ENCODE measurements around the gene NRXN3. TPM values are rescaled to one million over a fixed set of nuclear protein-coding genes. Genes with fewer than 3 reads are reported as not detected.

Gene NRXN3
- total and polyA plus RNA-seq, 4 donors, result 21.9 to 73.4 (median 65.7) TPM

- no peaks in the 10 kb centered on the region for H3K27me3 ChIP-seq (ENCODE audit: control insufficient read depth, insufficient read depth, low read length)
- no CpG with 5 or more reads among the region's 2 CpGs for WGBS (ENCODE audit: insufficient coverage)
- H3K36me3 ChIP-seq (ENCODE audit: control insufficient read depth, insufficient read depth, low read length), result no peaks in the 10 kb centered on the region
- no peaks in the 10 kb centered on the region for H3K9me3 ChIP-seq (ENCODE audit: control insufficient read depth, insufficient read depth, low read length)
- no peaks in the 10 kb centered on the region for H3K4me1 ChIP-seq (ENCODE audit: control insufficient read depth, insufficient read depth, low read length)
- no peak overlapping the region for H3K27ac ChIP-seq (ENCODE audit: low read depth, low read length)
- H3K4me3 ChIP-seq (ENCODE audit: low read depth, low read length), result no peak overlapping the region
- no peak for DNase-seq (ENCODE audit: low read depth in 4 of 6, low spot score in 6 of 6)
Measured at GRCh38 chr14:79306546-79306945, 1136.4 kb downstream of the NRXN3 start.

- H3K4me1 ChIP-seq (ENCODE audit: control insufficient read depth, insufficient read depth, low read length), result no peaks in the 10 kb centered on the region
- H3K27me3 ChIP-seq (ENCODE audit: control insufficient read depth, insufficient read depth, low read length), result no peaks in the 10 kb centered on the region
- WGBS (ENCODE audit: insufficient coverage), result 38% methylated on average over 1 of the region's 7 CpGs
- H3K36me3 ChIP-seq (ENCODE audit: control insufficient read depth, insufficient read depth, low read length), result no peaks in the 10 kb centered on the region
- DNase-seq (ENCODE audit: low read depth in 4 of 6, low spot score in 6 of 6), result peak in 1 of 6 donors; percentile 28
- H3K4me3 ChIP-seq (ENCODE audit: low read depth, low read length), result no peak overlapping the region
- no peak overlapping the region for H3K27ac ChIP-seq (ENCODE audit: low read depth, low read length)
- no peaks in the 10 kb centered on the region for H3K9me3 ChIP-seq (ENCODE audit: control insufficient read depth, insufficient read depth, low read length)
Measured at GRCh38 chr14:79318371-79318770, 1148.2 kb downstream of the NRXN3 start.

GRCh38 chr14:79320561-79320960 lies 1150.4 kb downstream of the NRXN3 start:
- Histone ChIP-seq H3K9me3 (ENCODE audit: control insufficient read depth, insufficient read depth, low read length) (no peaks in the 10 kb centered on the region), H3K4me1 (ENCODE audit: control insufficient read depth, insufficient read depth, low read length) (no peaks in the 10 kb centered on the region), H3K4me3 (ENCODE audit: low read depth, low read length) (no peak overlapping the region), H3K27me3 (ENCODE audit: control insufficient read depth, insufficient read depth, low read length) (no peaks in the 10 kb centered on the region), H3K36me3 (ENCODE audit: control insufficient read depth, insufficient read depth, low read length) (no peaks in the 10 kb centered on the region), H3K27ac (ENCODE audit: low read depth, low read length) (no peak overlapping the region)
- DNase-seq (ENCODE audit: low read depth in 4 of 6, low spot score in 6 of 6), result no peak
- WGBS (ENCODE audit: insufficient coverage), result no CpG with 5 or more reads among the region's 1 CpG

- H3K9me3 ChIP-seq (ENCODE audit: control insufficient read depth, insufficient read depth, low read length), result no peaks in the 10 kb centered on the region
- no peaks in the 10 kb centered on the region for H3K36me3 ChIP-seq (ENCODE audit: control insufficient read depth, insufficient read depth, low read length)
- no peak for DNase-seq (ENCODE audit: low read depth in 4 of 6, low spot score in 6 of 6)
- no peak overlapping the region for H3K4me3 ChIP-seq (ENCODE audit: low read depth, low read length)
- no peaks in the 10 kb centered on the region for H3K27me3 ChIP-seq (ENCODE audit: control insufficient read depth, insufficient read depth, low read length)
- H3K4me1 ChIP-seq (ENCODE audit: control insufficient read depth, insufficient read depth, low read length), result no peaks in the 10 kb centered on the region
- no peak overlapping the region for H3K27ac ChIP-seq (ENCODE audit: low read depth, low read length)
Measured at GRCh38 chr14:79321070-79321469, 1150.9 kb downstream of the NRXN3 start.

- H3K9me3 ChIP-seq (ENCODE audit: control insufficient read depth, insufficient read depth, low read length), result no peaks in the 10 kb centered on the region
- H3K27me3 ChIP-seq (ENCODE audit: control insufficient read depth, insufficient read depth, low read length), result no peaks in the 10 kb centered on the region
- no peaks in the 10 kb centered on the region for H3K36me3 ChIP-seq (ENCODE audit: control insufficient read depth, insufficient read depth, low read length)
- H3K4me3 ChIP-seq (ENCODE audit: low read depth, low read length), result no peak overlapping the region
- WGBS (ENCODE audit: insufficient coverage), result no CpG with 5 or more reads among the region's 2 CpGs
- no peak overlapping the region for H3K27ac ChIP-seq (ENCODE audit: low read depth, low read length)
- no peak for DNase-seq (ENCODE audit: low read depth in 4 of 6, low spot score in 6 of 6)
- no peaks in the 10 kb centered on the region for H3K4me1 ChIP-seq (ENCODE audit: control insufficient read depth, insufficient read depth, low read length)
Measured at GRCh38 chr14:79325071-79325470, 1154.9 kb downstream of the NRXN3 start.

- no peaks in the 10 kb centered on the region for H3K4me1 ChIP-seq (ENCODE audit: control insufficient read depth, insufficient read depth, low read length)
- WGBS (ENCODE audit: insufficient coverage), result 93% methylated on average over 2 of the region's 3 CpGs
- peak in 1 of 6 donors; percentile 26 for DNase-seq (ENCODE audit: low read depth in 4 of 6, low spot score in 6 of 6)
- no peak overlapping the region for H3K4me3 ChIP-seq (ENCODE audit: low read depth, low read length)
- H3K27me3 ChIP-seq (ENCODE audit: control insufficient read depth, insufficient read depth, low read length), result no peaks in the 10 kb centered on the region
- H3K9me3 ChIP-seq (ENCODE audit: control insufficient read depth, insufficient read depth, low read length), result no peaks in the 10 kb centered on the region
- no peaks in the 10 kb centered on the region for H3K36me3 ChIP-seq (ENCODE audit: control insufficient read depth, insufficient read depth, low read length)
- no peak overlapping the region for H3K27ac ChIP-seq (ENCODE audit: low read depth, low read length)
Measured at GRCh38 chr14:79325557-79325956, 1155.4 kb downstream of the NRXN3 start.

- no peak for DNase-seq (ENCODE audit: low read depth in 4 of 6, low spot score in 6 of 6)
- Histone ChIP-seq H3K36me3 (ENCODE audit: control insufficient read depth, insufficient read depth, low read length) (no peaks in the 10 kb centered on the region), H3K27ac (ENCODE audit: low read depth, low read length) (no peak overlapping the region), H3K4me3 (ENCODE audit: low read depth, low read length) (no peak overlapping the region), H3K27me3 (ENCODE audit: control insufficient read depth, insufficient read depth, low read length) (no peaks in the 10 kb centered on the region), H3K4me1 (ENCODE audit: control insufficient read depth, insufficient read depth, low read length) (peaks cover 3% of the 10 kb centered on the region), H3K9me3 (ENCODE audit: control insufficient read depth, insufficient read depth, low read length) (no peaks in the 10 kb centered on the region)
- 88% methylated on average over 1 of the region's 3 CpGs for WGBS (ENCODE audit: insufficient coverage)
Measured at GRCh38 chr14:79328863-79329262, 1158.7 kb downstream of the NRXN3 start.

- H3K4me1 ChIP-seq (ENCODE audit: control insufficient read depth, insufficient read depth, low read length), result peaks cover 3% of the 10 kb centered on the region
- peak in 1 of 6 donors; percentile 36 for DNase-seq (ENCODE audit: low read depth in 4 of 6, low spot score in 6 of 6)
- H3K36me3 ChIP-seq (ENCODE audit: control insufficient read depth, insufficient read depth, low read length), result no peaks in the 10 kb centered on the region
- no peaks in the 10 kb centered on the region for H3K9me3 ChIP-seq (ENCODE audit: control insufficient read depth, insufficient read depth, low read length)
- no peaks in the 10 kb centered on the region for H3K27me3 ChIP-seq (ENCODE audit: control insufficient read depth, insufficient read depth, low read length)
- H3K27ac ChIP-seq (ENCODE audit: low read depth, low read length), result no peak overlapping the region
- WGBS (ENCODE audit: insufficient coverage), result no CpG with 5 or more reads among the region's 4 CpGs
- no peak overlapping the region for H3K4me3 ChIP-seq (ENCODE audit: low read depth, low read length)
Measured at GRCh38 chr14:79331830-79332229, 1161.7 kb downstream of the NRXN3 start.

- peak overlapping the region; percentile 35 for H3K27ac ChIP-seq (ENCODE audit: low read depth, low read length)
- WGBS (ENCODE audit: insufficient coverage), result no CpG with 5 or more reads among the region's 7 CpGs
- DNase-seq (ENCODE audit: low read depth in 4 of 6, low spot score in 6 of 6), result peak in 1 of 6 donors; percentile 34
- H3K4me1 ChIP-seq (ENCODE audit: control insufficient read depth, insufficient read depth, low read length), result peaks cover 3% of the 10 kb centered on the region
- H3K36me3 ChIP-seq (ENCODE audit: control insufficient read depth, insufficient read depth, low read length), result no peaks in the 10 kb centered on the region
- H3K27me3 ChIP-seq (ENCODE audit: control insufficient read depth, insufficient read depth, low read length), result no peaks in the 10 kb centered on the region
- no peaks in the 10 kb centered on the region for H3K9me3 ChIP-seq (ENCODE audit: control insufficient read depth, insufficient read depth, low read length)
- no peak overlapping the region for H3K4me3 ChIP-seq (ENCODE audit: low read depth, low read length)
Measured at GRCh38 chr14:79332504-79333197, 1162.5 kb downstream of the NRXN3 start.

- no peaks in the 10 kb centered on the region for H3K27me3 ChIP-seq (ENCODE audit: control insufficient read depth, insufficient read depth, low read length)
- no CpG with 5 or more reads among the region's 1 CpG for WGBS (ENCODE audit: insufficient coverage)
- peak overlapping the region; percentile 35 for H3K27ac ChIP-seq (ENCODE audit: low read depth, low read length)
- H3K4me1 ChIP-seq (ENCODE audit: control insufficient read depth, insufficient read depth, low read length), result peaks cover 3% of the 10 kb centered on the region
- no peaks in the 10 kb centered on the region for H3K9me3 ChIP-seq (ENCODE audit: control insufficient read depth, insufficient read depth, low read length)
- no peak overlapping the region for H3K4me3 ChIP-seq (ENCODE audit: low read depth, low read length)
- peak in 1 of 6 donors; percentile 90 for DNase-seq (ENCODE audit: low read depth in 4 of 6, low spot score in 6 of 6)
- H3K36me3 ChIP-seq (ENCODE audit: control insufficient read depth, insufficient read depth, low read length), result no peaks in the 10 kb centered on the region
Measured at GRCh38 chr14:79333198-79333546, 1163.0 kb downstream of the NRXN3 start.
